ENCODE results near the gene COX8C.
"Not testable (repeated sequence)": the region's sequence is repeated elsewhere in the genome, so short reads cannot be mapped to it uniquely, and the experiment has no call there.

The COX8C gene

DNA sequence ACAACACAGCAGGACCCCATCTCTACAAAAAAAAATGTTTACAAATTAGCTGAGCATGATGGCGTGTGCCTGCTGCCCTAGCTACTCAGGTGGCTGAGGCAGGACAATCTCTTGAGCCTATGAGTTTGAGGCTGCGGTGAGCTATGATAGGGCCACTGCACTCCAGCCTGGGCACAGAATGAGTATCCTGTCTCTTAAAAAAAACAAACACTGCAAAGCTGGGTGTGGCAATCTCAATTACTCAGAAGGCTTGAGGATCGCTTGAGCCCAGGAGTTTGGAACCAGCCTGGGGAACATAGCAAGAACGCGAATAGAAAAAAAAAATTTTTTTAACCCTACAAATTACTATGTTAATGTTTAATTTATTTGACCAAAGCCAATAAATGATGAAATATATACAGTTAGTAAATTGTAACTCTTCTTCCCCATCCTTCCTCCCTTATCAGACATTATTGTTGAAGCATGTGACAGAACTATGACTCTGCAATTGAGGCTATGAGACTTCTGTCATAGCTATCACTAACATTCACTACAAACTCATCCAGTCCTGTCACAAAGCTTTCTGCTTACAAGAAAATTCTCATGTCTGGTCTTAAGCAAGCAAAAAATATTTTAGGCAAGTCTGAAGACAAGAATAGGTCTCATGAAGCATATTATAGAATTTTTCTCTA lies 23.9 kb upstream of the COX8C start:
- no peak for DNase-seq

DNA sequence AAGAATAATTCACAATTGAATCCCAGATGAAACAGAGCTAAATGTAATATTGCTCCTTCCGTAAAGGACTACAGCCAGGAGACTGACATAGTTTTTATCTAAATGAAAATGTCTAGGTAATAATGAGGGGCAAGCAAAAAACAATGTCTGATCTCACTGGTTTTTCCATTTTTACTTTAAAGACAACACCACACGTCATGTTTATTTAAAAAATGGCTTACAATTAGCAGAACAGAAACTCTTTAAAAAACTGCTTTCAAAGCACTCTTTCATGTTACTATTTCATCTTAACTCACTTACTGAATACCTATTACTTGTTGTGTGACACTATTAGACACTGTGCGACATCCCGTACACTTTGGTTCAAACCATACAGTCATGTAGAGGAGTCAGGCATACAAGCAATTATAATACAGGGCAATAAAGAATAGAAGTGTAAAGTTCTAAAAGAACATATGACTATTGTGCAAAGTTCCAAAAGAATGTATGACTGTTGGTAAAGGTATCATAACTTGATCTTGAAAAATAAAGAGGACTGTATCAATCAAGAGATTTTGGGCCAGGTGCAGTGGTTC lies 23.3 kb upstream of the COX8C start:
- DNase-seq = no peak

DNA sequence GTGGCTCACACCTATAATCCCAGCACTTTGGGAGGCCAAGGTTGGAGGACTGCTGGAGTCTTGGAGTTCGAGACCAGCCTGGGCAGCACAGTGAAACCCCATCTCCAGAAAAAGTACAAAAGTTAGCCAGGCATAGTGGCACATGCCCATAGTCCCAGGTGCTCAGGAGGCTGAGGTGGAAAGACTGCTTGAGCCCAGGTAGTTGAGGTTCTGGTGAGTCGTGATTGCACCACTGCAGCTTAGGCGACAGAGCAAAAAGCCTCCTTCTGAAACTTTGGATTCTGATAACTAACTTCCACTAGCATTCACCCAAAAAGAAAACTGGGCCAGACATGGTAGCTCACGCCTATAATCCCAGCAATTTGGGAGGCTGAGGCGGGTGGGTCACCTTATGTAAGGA lies 20.8 kb upstream of the COX8C start:
- DNase-seq = no peak

DNA sequence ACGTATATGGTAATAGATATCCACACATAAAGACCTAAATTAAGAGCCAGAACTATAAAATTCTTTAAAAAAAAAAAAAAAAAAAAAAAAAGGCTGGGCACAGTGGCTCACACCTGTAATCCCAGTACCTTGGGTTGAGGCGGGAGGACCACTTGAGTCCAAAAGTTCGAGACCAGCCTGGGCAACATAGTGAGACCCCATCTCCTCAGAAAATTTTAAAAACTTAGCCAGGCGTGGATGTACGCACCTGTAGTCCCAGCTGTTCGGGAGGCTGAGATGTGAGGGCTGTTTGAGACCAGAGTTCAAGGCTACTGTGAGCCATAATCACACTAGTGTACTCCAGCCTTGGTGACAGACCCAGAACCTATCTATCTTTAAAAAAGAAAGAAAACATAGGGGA lies 18.4 kb upstream of the COX8C start:
- DNase-seq = no peak

DNA sequence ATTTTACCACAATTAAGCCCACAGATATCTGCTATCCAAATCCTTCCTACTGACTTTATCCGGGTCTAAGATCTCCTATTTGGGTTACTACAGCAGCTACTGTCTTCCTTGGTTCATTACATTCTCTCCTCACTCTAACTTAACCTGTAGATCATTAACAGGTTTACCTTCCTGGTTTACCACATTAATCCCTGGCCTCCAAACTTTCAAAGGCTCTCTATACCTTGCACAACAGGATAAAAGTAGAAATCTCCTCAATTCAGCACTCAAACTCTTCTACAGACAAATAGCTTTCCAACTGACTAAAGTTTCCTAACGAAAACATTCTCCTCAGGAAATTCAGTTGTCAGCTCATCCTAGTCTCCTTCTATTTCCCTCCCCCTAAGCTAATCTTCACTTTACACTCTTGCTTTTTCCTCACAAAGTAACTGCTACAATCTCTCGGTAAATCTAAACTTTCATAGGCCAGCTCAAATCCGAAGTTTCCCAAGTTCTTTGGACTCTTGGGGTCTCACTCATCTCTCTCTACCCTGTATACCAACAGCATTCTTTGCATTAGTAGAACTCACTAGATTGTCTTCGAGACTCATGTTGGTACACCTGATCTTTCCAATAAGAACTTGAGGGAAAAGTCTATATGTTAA lies 16.9 kb upstream of the COX8C start:
- no peak for DNase-seq

DNA sequence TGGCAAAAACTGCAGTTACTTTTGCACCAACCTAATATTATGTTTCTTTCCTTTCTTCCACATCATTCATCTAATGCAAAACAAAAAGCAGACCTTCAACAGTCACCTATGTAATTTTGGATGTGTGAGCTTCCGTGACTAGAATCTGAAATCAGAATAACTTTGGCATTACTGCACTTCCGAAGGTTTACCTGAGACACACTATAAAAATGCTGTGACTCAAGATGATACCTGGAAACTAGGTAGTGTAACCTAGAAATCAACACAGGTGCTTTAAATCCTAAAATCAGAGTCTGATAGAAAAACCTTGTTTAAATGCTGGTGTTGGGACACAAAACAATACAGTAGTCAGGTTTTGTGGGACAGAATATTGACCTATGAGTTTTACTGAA lies 16.4 kb upstream of the COX8C start:
- no peak for DNase-seq

DNA sequence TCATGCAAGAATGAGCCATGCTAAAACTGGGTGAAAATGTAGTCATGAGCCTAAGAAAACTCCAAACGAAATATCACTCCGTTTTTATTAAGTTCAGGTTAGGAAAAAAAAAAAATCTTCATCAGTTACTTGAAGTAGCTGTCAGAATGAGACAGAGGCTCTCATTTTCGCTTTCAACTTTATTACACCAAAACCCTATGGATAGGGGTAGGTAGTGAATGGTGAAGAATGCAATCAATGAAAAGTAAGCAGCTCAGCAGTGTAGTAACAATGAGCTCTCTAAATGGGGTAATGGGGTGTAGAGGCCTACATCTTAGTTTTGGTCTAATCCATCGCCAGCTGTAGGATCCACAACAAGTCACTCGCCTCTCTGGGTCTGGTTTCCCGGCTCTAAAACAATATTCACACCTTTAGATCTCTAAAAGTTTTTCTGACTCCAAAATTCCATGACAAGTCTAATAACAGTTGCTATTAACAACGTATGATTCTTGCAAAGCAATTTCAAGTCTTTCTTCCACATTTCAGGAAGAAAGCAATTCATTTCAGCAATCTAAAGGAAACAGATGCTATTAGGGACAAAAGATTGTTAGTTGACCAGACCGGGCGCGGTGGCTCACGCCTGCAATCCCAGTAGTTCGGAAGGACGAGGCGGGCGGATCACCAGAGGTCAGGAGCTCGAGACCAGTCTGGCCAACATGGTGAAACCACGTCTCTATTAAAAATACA lies 15.8 kb upstream of the COX8C start:
- DNase-seq = no peak

DNA sequence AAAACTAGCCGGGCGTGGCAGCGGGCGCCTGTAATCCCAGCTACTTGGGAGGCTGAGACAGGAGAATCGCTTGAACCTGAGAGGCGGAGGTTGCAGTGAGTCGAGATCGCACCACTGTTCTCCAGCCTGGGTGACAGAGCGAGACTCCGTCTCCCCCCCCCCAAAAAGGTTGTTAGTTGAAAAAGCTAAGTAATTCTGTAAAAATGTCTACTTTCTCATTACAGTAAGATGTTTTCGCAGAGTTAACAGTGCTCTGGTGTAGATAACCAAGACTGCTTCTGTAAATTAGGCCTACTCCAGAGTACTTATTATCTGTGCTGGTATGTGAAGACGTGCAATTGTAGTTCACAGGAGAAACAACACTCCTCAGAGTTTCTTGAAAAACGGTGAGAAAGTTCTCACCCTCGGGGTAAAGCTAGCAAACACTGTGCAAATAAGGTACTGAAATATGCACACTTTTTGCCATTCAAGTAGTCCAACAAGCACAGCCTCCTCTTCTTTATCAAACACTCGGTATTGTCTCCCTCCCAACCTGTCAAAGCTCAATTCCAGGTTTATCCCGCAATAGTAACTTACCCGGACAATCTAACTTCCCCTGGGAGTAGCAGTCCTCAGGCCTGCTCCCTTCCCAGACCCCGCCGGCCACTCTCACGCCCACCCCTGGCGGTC lies 15.1 kb upstream of the COX8C start:
- DNase-seq = no peak

DNA sequence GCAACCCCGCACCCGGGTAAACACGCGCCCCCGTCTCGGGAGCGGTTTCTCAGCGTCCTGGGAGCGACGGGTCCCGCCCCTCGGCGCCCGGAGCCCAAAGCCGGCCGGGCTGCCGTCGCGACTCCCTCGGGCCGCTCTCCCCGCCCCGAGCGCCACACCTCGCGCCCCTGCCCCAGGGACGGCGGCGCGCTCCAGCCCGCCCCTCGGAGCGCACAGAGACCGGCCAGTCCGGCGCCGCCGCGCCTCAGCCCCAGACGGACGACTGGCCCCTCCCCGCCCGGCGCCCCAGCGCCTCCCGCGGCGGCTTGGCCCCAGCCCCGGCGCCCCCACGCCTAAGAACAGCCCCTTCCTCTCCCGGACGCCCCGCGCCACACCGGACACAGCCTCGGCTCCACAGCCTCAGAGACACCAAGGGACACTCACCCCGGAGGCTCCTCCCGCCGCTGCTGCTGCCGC lies 14.6 kb upstream of the COX8C start:
- DNase-seq = peak; percentile 52

DNA sequence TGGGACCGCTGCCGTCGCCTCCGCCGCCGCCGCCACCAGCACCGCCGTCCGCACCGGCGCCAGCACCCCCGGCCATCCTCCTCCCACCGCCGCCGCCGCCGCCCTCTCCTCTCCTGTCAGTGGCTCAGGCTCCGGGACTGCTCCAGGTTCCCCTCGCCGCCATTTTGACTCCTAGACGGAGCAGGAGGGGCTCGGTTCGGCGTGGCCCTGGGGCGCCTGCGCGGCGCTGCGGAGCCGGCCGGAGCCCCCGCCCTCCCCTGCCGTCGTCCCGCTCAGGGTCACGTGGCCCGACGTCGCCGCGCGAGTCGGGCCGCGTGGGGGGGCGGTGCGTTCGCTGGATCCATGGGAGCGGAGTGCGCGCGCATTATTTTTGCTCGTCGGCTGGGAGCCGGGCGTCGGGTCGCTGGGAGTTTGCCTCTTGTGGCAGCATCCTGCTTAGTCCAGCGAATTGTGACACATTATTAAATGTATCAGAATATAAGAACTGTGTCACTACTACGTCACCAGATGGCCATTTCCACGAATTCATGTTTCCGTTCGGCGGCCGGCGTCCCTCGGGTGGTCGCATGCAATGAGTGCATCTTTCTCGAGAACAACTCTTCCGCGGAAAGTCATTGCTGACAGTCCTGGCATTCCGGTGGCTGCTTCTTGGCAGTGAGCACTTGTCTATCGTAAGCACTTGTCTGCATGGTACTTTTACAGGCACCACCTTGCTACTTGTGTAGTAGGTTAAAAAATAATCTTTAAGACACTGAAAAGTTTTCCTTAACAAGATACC lies 13.9 kb upstream of the COX8C start, which contains the start of gene BTBD7:
TSS of gene BTBD7 (minus strand) at position 184 of the 778 bp plus-strand sequence. CDS start 36,985 bp downstream, outside the sequence.
- peak; percentile 96 for DNase-seq

DNA sequence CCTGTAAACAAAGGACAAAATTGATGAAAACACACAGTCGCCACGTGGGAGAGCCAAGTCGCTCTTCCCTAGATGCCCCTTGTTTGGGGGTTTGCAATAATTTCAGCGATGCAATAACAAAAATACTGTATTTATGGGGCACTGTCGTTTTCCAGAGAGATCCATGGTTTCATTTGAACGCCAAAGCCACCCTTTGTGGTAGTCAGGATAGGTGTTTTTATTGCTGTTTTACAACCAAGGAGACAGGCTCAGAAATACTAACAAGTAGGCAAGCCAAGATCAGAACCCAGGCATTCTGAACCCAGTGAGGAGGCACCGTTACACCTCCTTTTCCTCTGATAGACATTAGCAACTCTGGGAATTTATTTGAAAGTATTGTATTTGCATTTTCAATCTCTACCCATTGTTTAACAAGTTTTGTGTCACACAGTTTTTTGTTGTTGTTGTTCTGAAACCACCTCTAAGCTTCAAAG lies 13.3 kb upstream of the COX8C start:
- no peak for DNase-seq

DNA sequence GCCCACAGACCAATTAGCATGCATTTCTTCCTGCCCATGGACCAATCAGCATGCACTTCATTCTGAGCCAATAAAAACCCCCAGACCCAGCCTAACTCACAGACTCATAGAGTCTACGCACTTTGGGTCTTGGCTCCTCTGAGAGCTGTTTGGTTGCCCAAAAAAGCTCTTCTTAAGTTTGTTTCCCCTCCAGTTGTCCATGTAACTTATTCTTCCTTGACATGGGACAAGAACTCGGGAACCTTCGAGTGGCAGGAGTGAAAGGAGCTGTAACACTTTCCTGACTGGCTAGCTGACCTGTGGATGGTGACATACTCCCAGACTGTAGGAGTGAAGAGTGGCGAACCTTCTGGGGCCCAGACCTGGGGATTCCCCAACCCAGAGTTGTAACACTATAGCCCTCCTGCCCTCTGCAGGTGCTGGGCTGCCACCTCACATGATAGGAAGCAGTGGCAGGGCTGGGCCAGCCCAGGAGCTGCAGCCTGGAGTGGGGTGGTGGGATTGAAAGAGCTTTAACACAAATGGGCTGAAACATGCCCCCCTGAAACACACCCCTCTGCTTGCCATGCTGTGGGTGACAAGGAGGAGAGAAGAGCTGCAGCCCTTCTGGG lies 9.7 kb upstream of the COX8C start:
- no peak for DNase-seq

DNA sequence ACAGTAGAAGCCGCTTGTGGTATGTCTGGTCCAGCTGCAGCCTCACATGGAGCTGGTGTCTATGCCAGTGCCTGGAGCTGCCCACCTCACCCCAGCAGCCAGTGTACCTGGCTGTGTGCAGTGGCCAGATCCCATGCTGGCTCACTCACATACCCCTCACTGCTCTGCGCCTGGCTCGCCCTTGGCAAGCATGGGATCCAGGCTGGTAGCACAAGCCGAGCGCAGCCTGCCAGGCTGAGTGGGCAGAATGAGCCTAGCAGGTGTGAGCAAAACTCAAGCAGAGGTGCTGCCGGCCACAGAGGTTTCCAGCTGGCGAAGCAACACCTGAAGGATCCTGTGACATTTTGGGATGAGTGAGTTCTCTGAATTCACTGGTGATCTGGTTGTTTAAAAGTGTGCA lies 9.1 kb upstream of the COX8C start:
- no peak for DNase-seq

DNA sequence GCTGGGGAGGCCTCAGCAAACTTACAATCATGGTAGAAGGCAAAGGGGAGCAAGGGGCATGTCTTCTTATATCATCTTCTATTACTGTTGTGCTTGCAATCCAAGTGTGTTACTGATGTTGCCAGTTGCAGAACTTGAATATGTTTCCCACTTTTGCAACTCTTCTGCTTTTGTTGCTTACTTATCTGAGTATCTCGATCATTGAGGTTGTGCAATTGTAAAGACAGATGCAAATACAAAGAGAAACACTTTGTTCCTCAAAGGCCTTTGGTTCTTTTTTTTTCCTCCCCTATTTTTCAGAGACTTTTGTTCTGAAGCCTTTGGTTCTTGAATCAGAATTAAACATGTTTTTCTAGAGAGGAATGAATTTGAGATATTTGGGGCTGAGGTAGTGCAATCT lies 3.7 kb upstream of the COX8C start:
- DNase-seq = no peak

DNA sequence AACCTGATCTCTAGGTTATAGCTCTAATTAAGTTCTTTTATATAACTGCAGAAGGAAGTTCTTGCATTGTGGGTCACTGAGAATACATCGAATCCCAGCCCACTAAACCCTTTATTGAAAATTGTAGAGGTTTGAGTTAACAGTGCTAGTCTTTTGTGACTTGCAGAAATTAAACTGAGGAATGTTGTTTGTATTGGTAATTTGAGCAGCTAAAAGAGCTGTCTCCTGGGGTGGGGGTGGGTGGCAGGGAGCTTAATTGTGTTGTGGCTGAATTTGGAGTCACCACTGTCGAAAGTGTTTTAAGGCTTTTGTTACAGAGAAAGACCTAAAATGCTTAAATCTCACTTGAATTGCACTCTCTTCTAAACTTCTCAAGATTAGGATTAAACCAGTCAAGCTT lies 3.2 kb upstream of the COX8C start:
- no peak for DNase-seq

DNA sequence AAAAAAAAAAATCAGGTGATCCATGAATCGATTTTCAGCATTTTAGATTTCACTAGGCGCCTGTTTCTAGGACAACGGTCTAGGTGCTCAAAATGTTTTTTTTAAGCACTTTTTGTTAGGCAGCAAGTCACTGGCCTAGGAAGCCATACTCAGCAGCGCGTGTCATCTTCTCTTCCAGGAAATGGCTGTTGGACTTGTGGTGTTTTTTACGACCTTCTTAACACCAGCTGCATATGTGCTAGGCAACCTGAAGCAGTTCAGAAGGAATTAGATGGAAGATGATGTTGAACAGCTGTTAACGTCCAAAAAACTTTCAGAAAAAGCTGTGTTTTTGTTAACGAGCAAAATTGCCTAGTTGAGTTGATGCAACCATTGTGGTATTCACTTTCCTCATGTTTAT lies 868 bp downstream of the COX8C start:
- no peak for DNase-seq

DNA sequence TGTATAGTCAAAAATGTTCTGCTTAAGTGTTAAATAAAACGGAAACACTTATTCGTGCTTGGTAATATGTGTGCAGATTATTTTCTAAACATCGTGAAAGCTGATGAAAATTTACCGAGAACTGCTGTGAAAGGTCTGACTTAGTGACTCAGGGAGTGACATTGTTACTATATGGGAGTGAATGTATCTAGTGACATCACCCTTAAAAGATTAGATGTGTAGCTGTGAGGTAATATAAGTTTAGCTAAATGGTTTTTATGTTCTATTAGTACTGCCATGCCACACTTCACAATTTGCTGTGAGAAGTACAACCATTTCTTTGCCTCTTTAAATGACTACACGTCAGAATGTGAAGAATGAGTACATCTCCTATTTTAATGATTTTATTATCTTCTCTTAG lies 1.3 kb downstream of the COX8C start:
- no peak for DNase-seq

DNA sequence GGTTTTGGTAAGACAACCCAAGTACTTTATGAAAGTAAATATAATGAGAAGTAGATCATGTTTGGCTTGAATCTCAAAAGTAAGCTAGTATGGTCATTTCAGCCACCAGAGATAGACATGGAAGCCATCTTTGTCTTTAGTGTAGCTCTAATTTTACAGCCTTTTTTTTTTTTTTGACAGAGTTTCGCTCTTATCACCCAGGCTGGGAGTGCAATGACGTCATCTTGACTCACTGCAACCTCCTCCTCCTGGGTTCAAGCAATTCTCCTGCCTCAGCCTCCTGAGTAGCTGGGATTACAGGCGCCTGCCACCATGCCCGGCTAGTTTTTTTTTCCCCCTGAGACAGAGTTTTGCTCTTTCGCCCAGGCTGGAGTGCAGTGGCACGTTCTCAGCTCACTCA lies 7.9 kb downstream of the COX8C start:
- not testable (repeated sequence) for DNase-seq

DNA sequence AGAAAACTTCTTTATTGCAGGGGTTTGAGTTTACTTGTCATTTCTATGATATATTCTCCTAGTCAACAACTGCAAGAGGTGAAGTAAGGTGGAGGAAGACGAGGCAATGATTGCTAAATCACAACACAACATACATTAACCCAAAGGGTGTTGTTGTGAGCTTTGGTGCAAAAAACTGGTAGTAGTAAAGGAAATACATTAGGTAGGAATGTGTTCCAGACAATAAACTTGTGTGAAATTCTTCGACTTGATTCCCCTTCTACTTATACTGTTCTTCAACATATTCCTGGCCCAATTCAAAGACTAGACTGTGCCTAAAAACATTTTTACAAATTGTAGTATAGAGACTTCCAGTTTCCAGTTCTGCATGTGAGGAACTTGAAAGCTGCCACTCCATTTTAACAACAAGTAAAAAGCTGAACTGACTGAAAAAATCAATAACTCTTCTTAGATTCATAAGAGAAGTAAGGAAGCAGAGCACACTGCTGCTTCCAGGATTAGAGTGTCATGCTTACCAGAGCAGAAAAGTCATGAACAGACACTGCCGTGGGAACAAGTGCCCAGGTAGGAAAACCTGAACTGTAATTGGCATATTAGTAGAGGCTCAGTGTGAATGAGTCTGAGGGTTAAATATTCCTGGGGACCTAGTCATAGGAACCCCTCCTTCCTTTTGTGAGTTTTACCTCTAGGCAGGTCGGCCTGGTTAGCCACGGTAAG lies 22.2 kb downstream of the COX8C start:
- DNase-seq = no peak

DNA sequence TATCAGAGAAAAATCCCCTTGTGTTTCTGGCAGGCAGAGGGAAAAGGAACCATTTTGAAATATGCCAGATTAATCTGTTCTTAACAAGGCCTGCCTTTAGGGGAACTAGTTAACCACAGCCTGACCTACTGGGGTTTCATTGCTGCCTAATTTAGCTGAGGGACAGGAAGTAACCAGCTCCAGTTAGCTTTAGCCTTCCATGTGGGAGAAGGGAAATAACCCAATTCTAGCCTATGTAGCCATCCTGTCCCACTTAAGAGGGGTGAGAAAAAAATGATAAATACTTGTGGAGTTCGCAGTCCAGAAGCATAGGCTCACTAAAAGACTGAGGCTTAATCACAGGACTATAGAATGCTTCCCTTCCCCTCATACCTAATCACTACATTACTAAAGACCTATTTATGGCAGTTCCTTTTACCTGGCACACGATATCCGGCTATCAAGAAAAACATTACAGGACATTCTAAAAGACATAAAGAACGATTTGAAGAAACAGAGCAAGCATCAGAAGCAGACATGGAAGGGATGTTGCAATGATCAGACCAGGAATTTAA lies 22.8 kb downstream of the COX8C start:
- DNase-seq = no peak

DNA sequence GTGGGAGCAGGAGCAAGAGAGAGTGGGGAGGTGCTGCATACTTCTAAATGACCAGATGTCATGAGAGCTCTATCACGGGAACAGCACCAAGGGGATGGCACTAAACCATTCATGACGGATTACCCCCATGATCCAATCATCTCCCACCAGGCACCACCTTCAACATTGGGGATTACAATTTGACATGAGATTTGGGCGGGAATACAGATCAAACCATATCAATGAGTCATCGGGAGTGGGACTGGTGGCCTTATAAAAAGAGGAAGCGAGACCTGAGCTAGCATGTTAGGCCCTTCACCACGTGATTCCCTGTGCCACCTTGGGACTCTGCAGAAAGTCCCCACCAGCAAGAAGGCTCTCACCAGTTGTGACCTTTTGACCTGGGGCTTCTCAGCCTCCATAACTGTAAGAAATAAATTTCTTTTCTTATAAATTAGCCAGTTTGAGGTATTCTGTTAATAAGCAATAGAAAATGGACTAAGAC lies 28.7 kb downstream of the COX8C start:
- DNase-seq = no peak
